Thyroid gland (tissue), 4 donors: ENCODE data around the gene RNASE4. TPM values are rescaled to one million over a fixed set of nuclear protein-coding genes. Genes with fewer than 3 reads are reported as not detected.
A peak's percentile ranks its signal among the peaks of the same experiment; 100 is the strongest.

ENCODE experiments used
- DNase-seq, 2 donors: peaks; one replicate each; pipeline ENCODE4 v3.0.0-alpha.2; 2019
- H3K27ac ChIP-seq, 3 donors: fragments of 200-600 bp; sonication (generic); 1 replicate in 2 of 3; 2 replicates in 1 of 3; pipeline ENCODE4 v1.5.1; 2016 to 2019; ENCODE audit warnings: mild to moderate bottlenecking in 1 of 3, moderate library complexity in 1 of 3
- H3K27me3 ChIP-seq: fragments of 200-600 bp; sonication (generic); one replicate; pipeline ENCODE4 v1.5.1; 2019
- H3K36me3 ChIP-seq, 2 donors: fragments of 200-600 bp; sonication (generic); one replicate each; pipeline ENCODE4 v1.5.1; 2016 to 2019
- H3K4me1 ChIP-seq, 2 donors: fragments of 200-600 bp; sonication (generic); one replicate each; pipeline ENCODE4 v1.5.1; 2017 to 2019
- H3K4me3 ChIP-seq, 3 donors: fragments of 200-600 bp; sonication (generic); replicated peaks in 1 of 3; 1 replicate in 2 of 3; 2 replicates in 1 of 3; pipeline ENCODE4 v1.5.1; 2016; ENCODE audit warnings: mild to moderate bottlenecking in 1 of 3
- H3K9me3 ChIP-seq: fragments of 200-600 bp; sonication (generic); one replicate; pipeline ENCODE4 v1.5.1; 2017
- POLR2A ChIP-seq, 2 donors: fragments of 450-650 bp; IDR thresholded peaks; one replicate each; pipeline ENCODE4 v1.6.1; 2017; ENCODE audit warnings: antibody characterized with exemption in 2 of 2, mild to moderate bottlenecking in 2 of 2, moderate library complexity in 1 of 2
- WGBS, 2 donors: methylation state at CpG; one replicate each; pipeline ENCODE4 v1.1.5; 2017; 5-methylcytosine and 5-hydroxymethylcytosine counted together
- intact Hi-C: fragments of 100-400 bp; cut with DNase I; formaldehyde crosslinking; loops from one replicate; pipeline ENCODE4 v1.15.1; 2023
- total RNA-seq, 4 donors: library from RNA; depleted of rRNA; stranded (reverse); fragments of >200 nt; gene quantifications; one replicate each; pipeline ENCODE4 v1.2.3, GENCODE V29; 2016
- TF ChIP-seq, protein P1 (sequence below), 6 experiments: fragments of 200-600 bp in 3 of 6; fragments of 450-650 bp in 3 of 6; sonication (generic) in 3 of 6; IDR thresholded peaks; one replicate each; pipeline ENCODE4 v1.5.1; 2016 to 2019; ENCODE audit warnings: antibody characterized with exemption in 6 of 6, mild to moderate bottlenecking in 2 of 6, inconsistent platforms in 1 of 6, moderate library complexity in 1 of 6

RNASE4 gene
- total RNA-seq, 4 donors from 2014 or later = 15.5 to 58.9 (median 45.8) TPM

DNA sequence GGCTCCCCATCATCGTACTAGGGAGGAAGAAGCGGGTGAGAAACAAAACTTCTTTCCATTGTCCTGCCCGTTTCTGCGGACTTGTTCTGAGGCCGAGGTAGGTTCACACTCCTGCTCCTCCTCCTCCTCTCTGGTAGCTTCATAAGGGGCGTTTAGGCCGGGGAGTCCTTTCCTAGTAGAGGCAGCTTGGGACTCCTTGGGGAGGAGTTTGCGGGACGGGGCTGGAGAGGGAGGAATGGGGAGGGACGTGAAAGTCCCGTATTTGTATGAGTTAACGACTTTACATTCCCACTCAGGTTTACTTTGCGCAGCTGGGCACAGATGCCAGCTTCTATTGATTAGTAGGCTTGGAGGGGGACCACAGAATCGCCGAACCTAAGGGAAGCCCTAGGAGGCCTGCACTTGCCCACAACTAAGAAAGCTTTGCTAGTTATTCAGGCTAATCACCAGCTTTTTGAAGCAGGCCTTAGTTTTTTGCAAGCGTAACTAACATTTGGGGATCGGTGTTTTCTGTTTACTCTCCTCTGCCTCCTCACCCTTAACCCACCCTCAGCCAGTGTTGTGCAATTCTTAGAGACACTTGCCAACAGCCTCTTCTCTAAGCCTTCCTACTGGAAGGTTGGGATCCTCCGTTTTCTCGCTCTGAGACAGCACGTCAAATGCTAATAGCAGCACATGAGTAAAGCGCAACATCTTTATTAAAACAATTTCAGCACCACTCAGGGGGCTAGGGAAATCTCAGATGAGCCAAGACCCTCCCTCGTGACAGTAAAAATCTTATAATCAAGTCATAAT lies 499 bp downstream of the RNASE4 start:
- DNase-seq = peak; percentile 12 to 13
- intact Hi-C loops = loop anchor here (5.0 to 10.0 kb wide), 3 partner anchors 73 to 353 kb away; partner anchors contain the start of genes APEX1, CCNB1IP1 and OSGEP
- Histone ChIP-seq H3K27me3 (no peaks in the 10 kb centered on the region), H3K9me3 (no peaks in the 10 kb centered on the region), H3K4me3 (peak overlapping the region; percentile 34 to 56 (median 42)), H3K36me3 (no peaks in the 10 kb centered on the region), H3K4me1 (peaks cover 7 to 10% of the 10 kb centered on the region in 2 donors), H3K27ac (peak overlapping the region; percentile 98 to 100 (median 100))
- TF ChIP-seq, protein P1, sequence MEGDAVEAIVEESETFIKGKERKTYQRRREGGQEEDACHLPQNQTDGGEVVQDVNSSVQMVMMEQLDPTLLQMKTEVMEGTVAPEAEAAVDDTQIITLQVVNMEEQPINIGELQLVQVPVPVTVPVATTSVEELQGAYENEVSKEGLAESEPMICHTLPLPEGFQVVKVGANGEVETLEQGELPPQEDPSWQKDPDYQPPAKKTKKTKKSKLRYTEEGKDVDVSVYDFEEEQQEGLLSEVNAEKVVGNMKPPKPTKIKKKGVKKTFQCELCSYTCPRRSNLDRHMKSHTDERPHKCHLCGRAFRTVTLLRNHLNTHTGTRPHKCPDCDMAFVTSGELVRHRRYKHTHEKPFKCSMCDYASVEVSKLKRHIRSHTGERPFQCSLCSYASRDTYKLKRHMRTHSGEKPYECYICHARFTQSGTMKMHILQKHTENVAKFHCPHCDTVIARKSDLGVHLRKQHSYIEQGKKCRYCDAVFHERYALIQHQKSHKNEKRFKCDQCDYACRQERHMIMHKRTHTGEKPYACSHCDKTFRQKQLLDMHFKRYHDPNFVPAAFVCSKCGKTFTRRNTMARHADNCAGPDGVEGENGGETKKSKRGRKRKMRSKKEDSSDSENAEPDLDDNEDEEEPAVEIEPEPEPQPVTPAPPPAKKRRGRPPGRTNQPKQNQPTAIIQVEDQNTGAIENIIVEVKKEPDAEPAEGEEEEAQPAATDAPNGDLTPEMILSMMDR (IDR thresholded peaks at IDR 0.05) = no peak
- no peak for TF ChIP-seq POLR2A (IDR thresholded peaks at IDR 0.05)
- WGBS, 2 donors = 25 to 26% methylated on average over 22 of the region's 22 CpGs

DNA sequence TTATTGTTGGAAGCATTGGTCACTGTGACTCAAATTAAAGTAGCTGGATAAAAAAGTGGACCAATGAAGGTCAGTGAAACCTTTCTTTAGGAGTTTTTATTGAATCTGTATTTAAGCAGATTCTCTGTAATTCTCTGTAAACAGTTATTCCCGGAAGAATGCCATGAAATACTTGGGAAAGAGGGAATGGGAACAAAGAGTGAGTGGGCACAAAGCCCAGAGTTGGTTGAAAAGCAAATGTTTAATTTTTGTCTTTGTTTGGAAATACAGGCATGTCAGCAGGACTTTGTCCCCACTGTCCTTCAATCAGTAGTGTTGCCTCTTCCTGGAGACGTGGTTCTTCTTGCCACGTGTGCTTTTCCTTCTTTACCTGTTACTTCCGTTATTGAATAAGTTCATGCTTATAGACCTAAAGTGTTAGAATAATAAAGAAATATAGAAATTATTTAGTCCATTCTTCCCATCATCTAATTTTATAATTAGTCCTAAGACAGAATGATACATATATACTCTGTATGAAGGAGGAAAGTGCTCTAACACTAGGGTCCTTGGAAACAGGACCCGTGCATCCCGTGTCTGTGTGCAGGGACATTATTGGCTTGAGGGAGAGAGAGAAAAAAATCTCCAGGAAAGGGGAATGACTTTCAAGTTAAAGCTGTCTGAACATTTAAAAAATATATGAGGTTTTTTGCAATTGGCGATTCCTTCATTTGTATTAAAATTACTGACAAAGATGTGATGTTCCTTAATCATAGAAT lies 2.2 kb downstream of the RNASE4 start:
- no peak for DNase-seq
- peaks cover 0 to 3% of the 10 kb centered on the region in 2 donors for H3K4me1 ChIP-seq
- H3K4me3 ChIP-seq = no peak overlapping the region
- H3K27ac ChIP-seq = no peak overlapping the region
- WGBS, 2 donors = 79 to 85% methylated on average over 7 of the region's 7 CpGs
- intact Hi-C loops = loop anchor here (10.0 kb wide), 1 partner anchor 232 kb away; the partner anchor contains the start of genes APEX1 and OSGEP
- no peaks in the 10 kb centered on the region for H3K9me3 ChIP-seq
- H3K27me3 ChIP-seq = no peaks in the 10 kb centered on the region
- no peaks in the 10 kb centered on the region for H3K36me3 ChIP-seq
- TF ChIP-seq, protein P1 (IDR thresholded peaks at IDR 0.05) = no peak
- no peak for TF ChIP-seq POLR2A (IDR thresholded peaks at IDR 0.05)

- Histone ChIP-seq H3K27ac (no peak overlapping the region), H3K27me3 (no peaks in the 10 kb centered on the region), H3K4me3 (no peak overlapping the region), H3K9me3 (no peaks in the 10 kb centered on the region), H3K4me1 (peaks cover 0 to 3% of the 10 kb centered on the region in 2 donors), H3K36me3 (no peaks in the 10 kb centered on the region)
- intact Hi-C loops = loop anchor here (10.0 kb wide), 1 partner anchor 233 kb away; the partner anchor contains the start of genes APEX1 and OSGEP
- WGBS, 2 donors = 81 to 82% methylated on average over 5 of the region's 5 CpGs
- DNase-seq = no peak
- TF ChIP-seq, protein P1 (IDR thresholded peaks at IDR 0.05) = no peak
- TF ChIP-seq POLR2A (IDR thresholded peaks at IDR 0.05) = no peak
These were observed 3.2 kb downstream of the RNASE4 start for GRCh38 chr14:20687362-20688166.

DNA sequence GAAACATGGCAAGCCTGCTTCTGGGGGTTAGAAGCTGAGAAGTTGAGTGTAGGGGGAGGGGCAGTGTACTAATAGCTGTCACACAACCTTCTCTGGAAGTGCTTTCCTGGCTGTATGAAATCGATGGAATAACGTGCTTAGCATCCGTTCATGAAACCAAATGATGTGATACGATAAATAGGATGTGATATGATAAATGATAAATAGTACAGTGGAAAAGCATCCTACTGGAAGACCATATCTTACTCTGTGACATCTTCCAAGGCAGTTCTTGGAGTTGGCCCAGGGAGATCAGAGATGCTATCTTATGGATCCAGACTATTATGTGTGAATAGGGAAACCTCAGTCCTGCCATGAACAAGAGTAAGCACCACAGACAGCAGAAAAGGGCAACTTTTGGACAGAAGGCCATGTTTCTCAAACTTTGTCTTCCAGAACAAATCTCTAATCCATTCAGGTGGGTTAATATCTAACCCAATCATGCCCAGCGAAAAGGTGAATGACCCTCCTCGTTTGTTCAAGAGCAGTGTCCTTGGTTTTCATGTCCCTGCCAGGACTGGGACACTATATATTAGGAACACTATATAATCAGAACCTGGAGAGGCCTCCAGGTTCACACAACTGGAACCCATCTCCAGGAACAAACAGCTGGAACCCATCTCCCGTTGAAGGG lies 3.9 kb downstream of the RNASE4 start, which contains the start of gene ANG:
Gene ANG (plus strand): TSS at position 598 of the 673 bp plus-strand sequence. CDS start 4,801 bp downstream, outside the sequence.
- no peak for DNase-seq
- H3K27ac ChIP-seq = no peak within 1 kb of the TSS
- WGBS, 2 donors = 83 to 86% methylated on average over 7 of the region's 7 CpGs
- no peaks in the 10 kb centered on the region for H3K9me3 ChIP-seq
- TF ChIP-seq POLR2A (IDR thresholded peaks at IDR 0.05) = no peak
- TF ChIP-seq, protein P1 (IDR thresholded peaks at IDR 0.05) = no peak
- H3K27me3 ChIP-seq = no peaks in the 10 kb centered on the region
- H3K4me3 ChIP-seq = no peak within 1 kb of the TSS
- H3K36me3 ChIP-seq = no peaks in the 10 kb centered on the region
- peaks cover 0 to 3% of the 10 kb centered on the region in 2 donors for H3K4me1 ChIP-seq
- intact Hi-C loops = loop anchor here (10.0 kb wide), 1 partner anchor 234 kb away; the partner anchor contains the start of genes APEX1 and OSGEP
